CD1c-positive myeloid dendritic cell (primary cell): Measurements from ENCODE around the gene UQCRHL.

Experiments
- DNase-seq: peaks from one replicate; pipeline ENCODE4 v3.0.0-alpha.2; 2016; ENCODE audit errors: extremely low spot score

The UQCRHL gene

GRCh38 chr1:15797614-15798390 lies 9.6 kb downstream of the UQCRHL start:
- no peak for DNase-seq

- DNase-seq, result no peak
These were observed 11.4 kb downstream of the UQCRHL start for GRCh38 chr1:15796086-15796462.

- peak; percentile 90 for DNase-seq
These were observed 18.7 kb downstream of the UQCRHL start for GRCh38 chr1:15788624-15789301.

- DNase-seq, result no peak
These were observed 20.9 kb downstream of the UQCRHL start for GRCh38 chr1:15786581-15786980.

- no peak for DNase-seq
These were observed 21.8 kb downstream of the UQCRHL start for GRCh38 chr1:15785683-15786082.

GRCh38 chr1:15777909-15778707 lies 29.3 kb downstream of the UQCRHL start:
- DNase-seq, result no peak

GRCh38 chr1:15775706-15776105 lies 31.7 kb downstream of the UQCRHL start:
- no peak for DNase-seq

GRCh38 chr1:15771836-15772515 lies 35.5 kb downstream of the UQCRHL start:
- DNase-seq, result no peak

GRCh38 chr1:15770313-15770962 lies 37.0 kb downstream of the UQCRHL start:
- DNase-seq, result no peak

GRCh38 chr1:15768388-15768787 lies 39.1 kb downstream of the UQCRHL start:
- no peak for DNase-seq

GRCh38 chr1:15767941-15768340 lies 39.5 kb downstream of the UQCRHL start:
- DNase-seq, result no peak

GRCh38 chr1:15765495-15766194 lies 41.8 kb downstream of the UQCRHL start:
- no peak for DNase-seq

- no peak for DNase-seq
These were observed 42.6 kb downstream of the UQCRHL start for GRCh38 chr1:15764890-15765289.

GRCh38 chr1:15764269-15764764 lies 43.1 kb downstream of the UQCRHL start:
- no peak for DNase-seq

- DNase-seq, result no peak
These were observed 44.9 kb downstream of the UQCRHL start for GRCh38 chr1:15762546-15762945.

GRCh38 chr1:15761366-15762128 lies 45.9 kb downstream of the UQCRHL start:
- DNase-seq, result no peak

- no peak for DNase-seq
These were observed 46.8 kb downstream of the UQCRHL start for GRCh38 chr1:15760520-15761211.

- DNase-seq, result no peak
These were observed 48.3 kb downstream of the UQCRHL start for GRCh38 chr1:15758953-15759661.
